ENCODE data around the gene SESN1.
"Not testable (repeated sequence)": the region's sequence is repeated elsewhere in the genome, so short reads cannot be mapped to it uniquely, and the experiment has no call there.

Gene SESN1

GRCh38 chr6:109093732-109094415 lies 772 bp downstream of the SESN1 start:
- no peak for DNase-seq

DNA sequence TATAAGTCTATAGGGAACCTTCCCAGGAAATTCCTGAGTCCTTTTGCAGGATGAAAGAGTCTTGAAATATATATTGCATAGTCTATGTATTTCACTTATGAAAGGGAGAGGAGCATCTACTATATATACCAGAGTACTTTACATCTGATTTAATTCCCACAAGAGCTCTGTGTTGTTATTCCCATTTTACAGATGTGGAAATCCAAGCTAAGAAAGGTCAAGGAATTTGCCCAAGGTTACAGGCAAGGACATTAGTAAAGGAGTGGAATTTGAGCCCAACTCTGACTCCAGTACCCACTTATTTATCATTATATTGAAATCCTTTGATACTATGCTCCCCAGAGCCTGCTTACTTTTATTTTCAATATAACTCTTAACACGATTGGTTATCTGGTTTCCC lies 2.6 kb downstream of the SESN1 start:
- no peak for DNase-seq

GRCh38 chr6:109091314-109092024 lies 3.2 kb downstream of the SESN1 start:
- no peak for DNase-seq

DNA sequence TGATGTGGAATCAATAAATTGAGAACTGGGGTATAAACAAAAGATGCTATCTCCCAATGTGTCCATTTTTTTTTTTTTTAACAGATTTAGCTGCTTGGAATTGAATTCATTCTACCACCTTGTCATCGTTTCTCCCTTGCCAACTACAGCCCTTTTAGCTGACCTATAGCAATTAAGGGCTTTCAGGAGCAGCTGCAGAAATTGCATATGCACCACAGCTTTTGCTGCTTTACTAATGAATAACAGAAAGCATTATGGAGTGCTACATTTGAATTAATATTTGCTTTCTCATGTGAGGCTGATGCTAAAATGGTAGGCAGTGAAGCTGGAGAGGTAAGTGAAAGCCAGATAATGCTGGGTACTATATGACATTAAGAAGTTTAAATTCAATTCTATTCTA lies 5.7 kb downstream of the SESN1 start:
- DNase-seq = no peak

DNA sequence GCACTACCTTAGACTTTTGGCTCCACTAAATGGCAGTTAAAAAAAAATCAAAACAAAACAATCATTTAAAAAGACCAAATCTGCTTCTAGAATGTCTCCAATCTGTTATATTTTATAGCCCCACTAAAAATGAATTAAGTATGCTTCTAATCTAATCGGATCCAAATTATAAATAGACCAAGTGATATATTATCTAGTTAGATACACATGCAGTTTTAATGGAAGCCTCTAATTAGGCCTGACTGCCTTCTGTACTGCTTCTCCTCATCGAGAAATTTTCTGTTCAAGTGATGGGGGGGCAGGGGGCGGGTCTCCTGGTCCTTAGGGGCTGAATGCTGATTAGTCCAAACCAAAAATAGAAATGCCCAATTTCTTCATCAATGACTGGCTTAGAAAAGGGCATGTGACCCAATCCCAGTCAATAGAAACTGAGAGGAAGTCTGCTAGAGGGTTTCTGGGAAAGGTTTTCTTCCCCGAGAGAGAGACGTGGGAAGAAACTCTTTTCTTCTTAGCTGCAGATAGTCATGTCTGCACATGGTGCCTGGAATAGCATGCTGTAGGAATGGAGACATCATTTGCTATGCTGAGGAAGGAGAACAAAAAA lies 6.9 kb downstream of the SESN1 start:
- DNase-seq = no peak

- DNase-seq = not testable (repeated sequence)
Observed at GRCh38 chr6:109084146-109084545, 10.5 kb downstream of the SESN1 start.

DNA sequence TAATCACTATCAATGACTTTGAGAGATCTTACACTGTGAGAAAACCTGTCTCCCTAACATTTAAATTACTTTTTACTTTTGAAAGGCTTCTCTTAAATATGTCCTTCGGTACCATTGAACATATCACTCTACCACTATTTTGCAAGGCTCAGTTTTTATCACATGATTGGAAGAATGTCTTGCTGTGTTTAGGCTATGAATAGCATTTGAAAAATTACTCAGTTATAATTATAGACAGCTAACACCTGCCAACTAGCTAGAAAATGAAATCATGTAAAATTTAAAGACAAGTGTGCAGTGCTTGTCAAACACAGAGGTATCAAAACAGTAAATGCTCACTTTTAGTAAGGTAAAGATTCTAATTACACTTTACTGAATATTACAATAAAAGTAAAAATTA lies 11.0 kb downstream of the SESN1 start:
- DNase-seq = no peak

DNA sequence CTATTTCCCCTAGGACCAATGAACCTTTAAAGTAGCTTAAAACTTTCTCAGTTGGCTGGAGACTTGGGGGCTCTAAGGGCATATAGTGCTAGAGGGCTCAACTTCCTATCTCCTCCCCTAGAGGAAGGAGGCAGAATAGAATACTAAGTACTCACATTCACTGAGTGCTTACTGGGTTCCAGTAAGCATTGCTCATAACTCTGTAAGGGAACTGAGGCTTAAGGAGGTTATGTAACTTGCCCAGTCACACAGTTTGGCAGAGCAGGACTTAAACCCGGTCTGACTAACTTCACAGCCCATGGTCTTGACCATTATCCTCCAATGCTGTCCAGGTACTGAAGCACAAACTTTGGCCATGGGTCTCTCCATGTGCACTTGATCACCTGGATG lies 12.5 kb downstream of the SESN1 start:
- DNase-seq = no peak

DNA sequence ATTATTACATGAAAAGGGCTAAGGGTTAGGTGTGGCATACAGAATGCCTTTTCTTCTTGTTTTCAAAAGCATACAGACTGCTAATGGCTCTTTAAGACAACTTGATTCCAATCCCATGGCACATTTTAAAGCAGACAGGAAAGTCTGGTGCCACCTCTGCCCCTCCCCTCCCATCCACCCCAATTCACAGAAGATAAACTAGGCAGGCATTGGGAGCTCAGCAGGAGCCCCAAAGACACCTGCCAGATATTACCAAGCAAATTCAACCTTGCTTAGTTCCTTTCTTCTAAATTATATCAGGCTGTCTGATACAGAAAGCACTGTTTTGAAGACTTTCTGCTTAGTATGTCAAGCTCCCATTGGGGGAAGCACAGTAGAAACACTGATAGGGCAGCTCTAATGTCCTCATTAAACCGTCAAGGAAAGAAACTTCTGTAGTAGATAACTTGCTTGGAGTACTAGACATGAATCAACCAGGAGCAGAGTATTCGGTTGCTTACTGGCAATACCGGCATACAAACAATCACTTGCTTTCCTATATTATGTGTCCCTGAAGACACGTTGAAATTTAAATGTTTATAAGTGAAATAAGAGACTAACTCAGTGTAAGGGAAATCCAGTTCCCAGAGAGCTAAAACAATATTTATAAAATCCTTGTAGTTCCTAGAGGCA lies 13.0 kb downstream of the SESN1 start:
- no peak for DNase-seq

- DNase-seq = no peak
Observed at GRCh38 chr6:109081026-109081425, 13.6 kb downstream of the SESN1 start.

GRCh38 chr6:109079981-109080380 lies 14.7 kb downstream of the SESN1 start:
- no peak for DNase-seq

GRCh38 chr6:109076377-109076776 lies 18.3 kb downstream of the SESN1 start:
- peak; percentile 62 for DNase-seq

DNA sequence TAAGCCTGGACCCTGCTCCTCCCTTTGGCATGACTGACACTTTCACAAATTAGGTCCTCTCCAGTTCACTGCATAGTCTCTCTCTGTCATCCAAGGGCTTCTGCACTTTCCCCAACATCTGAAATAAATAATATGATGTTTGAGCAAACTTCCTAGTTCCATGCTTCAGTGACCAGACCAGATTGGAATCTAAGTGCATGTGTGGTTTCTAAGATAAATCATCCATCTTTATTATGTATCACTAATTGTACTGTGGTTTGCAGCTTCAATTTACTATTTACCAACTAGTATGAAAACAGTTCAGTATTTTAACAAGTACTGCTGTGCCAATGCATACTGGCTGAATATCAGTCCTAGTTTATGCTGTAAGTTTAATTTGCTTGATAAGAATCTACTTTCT lies 18.7 kb downstream of the SESN1 start:
- DNase-seq = no peak

- no peak for DNase-seq
Observed at GRCh38 chr6:109074133-109074415, 20.6 kb downstream of the SESN1 start.

GRCh38 chr6:109073344-109074132 lies 21.1 kb downstream of the SESN1 start:
- peak; percentile 88 for DNase-seq

DNA sequence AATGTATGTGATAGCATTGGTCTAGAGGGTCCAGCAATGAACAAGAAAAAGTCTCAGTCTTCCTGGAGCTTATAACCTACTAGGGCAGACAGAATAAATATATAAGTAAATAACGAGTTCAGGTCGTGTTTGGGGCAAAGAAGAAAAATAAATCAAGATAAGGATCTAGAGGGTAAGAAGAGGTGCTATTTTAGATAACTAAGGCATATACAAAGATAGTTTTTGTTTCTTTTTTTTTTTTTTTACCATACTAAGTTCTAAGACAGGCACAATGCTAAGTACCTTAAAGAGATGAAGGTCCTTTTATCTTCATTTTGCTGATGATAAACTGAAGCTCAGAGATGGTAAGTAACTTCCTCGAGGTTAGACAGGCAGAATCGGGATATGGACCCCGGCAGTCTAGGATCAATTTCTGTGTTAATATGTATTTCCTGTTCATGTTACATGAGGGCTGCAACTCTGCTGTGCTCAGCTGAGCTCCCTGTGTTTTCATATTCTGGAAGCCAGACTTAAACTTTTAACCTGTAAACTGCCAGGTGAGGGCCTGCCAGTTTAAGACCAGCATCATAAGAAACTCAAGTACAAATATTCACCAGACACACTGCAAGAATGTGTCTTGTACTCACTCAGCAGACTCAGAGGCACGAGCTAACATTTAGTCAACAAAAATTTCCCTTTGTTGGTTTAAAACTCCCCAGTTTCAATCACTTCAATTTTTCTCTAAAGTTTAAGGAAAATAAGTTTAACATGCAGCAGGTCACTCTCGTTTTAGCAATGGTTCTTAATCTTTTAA lies 23.3 kb downstream of the SESN1 start:
- no peak for DNase-seq

DNA sequence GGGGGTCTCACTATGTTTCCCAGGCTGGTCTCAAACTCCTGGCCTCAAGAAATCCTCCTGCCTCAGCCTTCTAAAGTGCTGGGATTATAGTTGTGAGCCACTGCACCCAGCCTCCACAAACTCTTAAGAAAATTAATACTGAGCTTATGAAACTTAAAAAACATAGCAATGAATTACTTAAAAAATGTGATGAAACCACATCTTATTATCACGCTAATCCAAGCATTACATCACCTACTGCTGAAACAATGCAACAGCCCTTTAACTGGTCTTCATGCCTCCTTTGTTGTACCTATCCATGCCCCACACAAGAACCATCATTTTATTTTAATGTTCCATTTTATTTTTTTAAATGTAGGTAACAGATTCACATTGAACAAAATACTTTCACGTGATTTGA lies 24.9 kb downstream of the SESN1 start:
- DNase-seq = no peak

- DNase-seq = no peak
Observed at GRCh38 chr6:109062767-109063352, 31.8 kb downstream of the SESN1 start.

DNA sequence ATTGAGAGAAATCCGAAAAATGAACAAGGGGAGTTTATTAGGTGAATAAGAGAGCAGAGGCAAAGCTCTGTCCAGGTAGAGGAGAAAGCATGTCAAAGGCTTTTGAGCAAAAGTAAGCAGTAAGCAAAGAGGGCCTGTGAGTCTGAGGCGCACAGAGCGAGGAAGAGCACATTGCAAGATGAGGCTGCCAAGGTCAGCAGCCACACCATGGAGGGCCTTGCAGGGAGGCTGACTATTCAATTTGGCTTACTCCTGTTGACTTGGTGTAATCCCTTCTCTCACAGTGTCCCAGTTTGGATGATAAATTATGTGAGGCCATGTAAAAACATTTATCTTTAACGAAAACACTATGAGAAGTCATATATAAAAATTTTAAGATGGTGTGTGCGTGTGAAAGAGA lies 32.4 kb downstream of the SESN1 start:
- DNase-seq = no peak

DNA sequence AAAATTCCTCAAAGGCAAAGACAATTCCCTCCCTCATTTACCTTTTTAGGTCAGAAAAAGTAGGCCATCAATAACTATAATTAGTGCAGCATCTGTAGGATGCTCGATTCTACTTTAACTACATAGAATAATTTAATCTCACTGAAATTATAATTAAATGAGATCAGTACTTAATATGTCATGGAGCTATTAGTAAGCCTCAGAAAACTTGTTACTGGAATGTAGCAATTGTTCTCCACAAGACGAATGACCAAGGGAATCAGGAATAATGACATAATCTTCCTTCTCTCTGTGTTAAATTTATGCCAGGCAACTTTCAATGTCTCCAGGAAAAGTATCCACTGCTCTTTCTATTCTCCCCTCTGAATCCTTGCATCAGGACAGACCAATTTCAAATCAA lies 34.1 kb downstream of the SESN1 start:
- no peak for DNase-seq

GRCh38 chr6:109059571-109060021 lies 35.0 kb downstream of the SESN1 start:
- DNase-seq = peak; percentile 38

GRCh38 chr6:109059153-109059552 lies 35.5 kb downstream of the SESN1 start:
- DNase-seq = no peak
